ENCODE data around the gene PTPRN2. TPM values are rescaled to one million over a fixed set of nuclear protein-coding genes. Genes with fewer than 3 reads are reported as not detected.

Gene PTPRN2
- total RNA-seq, 2 donors from 2014 or later = 26.1 to 55.5 TPM

DNA sequence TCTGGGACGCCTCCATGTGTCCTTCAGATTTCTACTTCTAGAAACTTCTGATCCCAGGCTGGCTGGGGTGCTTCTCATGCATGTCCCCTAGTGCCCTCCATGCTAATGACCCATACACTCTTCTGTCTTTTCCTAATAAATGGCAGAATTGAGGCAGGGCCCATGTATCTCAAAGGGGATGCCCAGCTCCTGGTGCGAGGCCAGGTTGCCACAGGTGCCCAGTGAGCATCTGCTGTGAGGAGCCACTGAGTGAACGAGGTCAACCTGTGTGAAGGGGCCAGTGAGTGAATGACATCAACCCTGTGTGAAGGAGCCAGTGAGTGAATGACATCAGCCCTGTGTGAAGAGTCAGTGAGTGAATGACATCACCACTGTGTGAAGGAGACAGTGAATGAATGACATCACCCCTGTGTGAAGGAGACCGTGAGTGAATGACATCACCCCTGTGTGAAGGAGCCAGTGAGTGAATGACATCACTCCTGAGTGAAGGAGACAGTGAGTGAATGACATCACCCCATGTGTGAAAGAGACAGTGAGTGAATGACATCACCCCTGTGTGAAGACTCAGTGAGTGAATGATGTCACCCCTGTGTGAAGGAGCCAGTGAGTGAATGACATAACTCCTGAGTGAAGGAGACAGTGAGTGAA is 478.9 kb downstream of the PTPRN2 start:
- Histone ChIP-seq H3K27me3 (replicated peaks; ENCODE audit: insufficient read depth) (no peaks in the 10 kb centered on the region), H3K4me1 (replicated peaks) (no peaks in the 10 kb centered on the region), H3K27ac (no peak overlapping the region), H3K4me3 (no peak overlapping the region), H3K36me3 (no peaks in the 10 kb centered on the region), H3K9me3 (no peaks in the 10 kb centered on the region)
- TF ChIP-seq POLR2AphosphoS5 (IDR thresholded peaks at IDR 0.05) (no peak), POLR2A (IDR thresholded peaks at IDR 0.05) (no peak)
- intact Hi-C loops (cut with DNase I) = no loop called here
- DNase-seq (ENCODE audit: low spot score) = no peak
- WGBS = 92% methylated on average over 4 of the region's 4 CpGs

- WGBS = 69% methylated on average over 2 of the region's 2 CpGs
- Histone ChIP-seq H3K36me3 (no peaks in the 10 kb centered on the region), H3K27ac (no peak overlapping the region), H3K9me3 (no peaks in the 10 kb centered on the region), H3K27me3 (replicated peaks; ENCODE audit: insufficient read depth) (no peaks in the 10 kb centered on the region), H3K4me1 (replicated peaks) (no peaks in the 10 kb centered on the region), H3K4me3 (no peak overlapping the region)
- TF ChIP-seq, protein P1, sequence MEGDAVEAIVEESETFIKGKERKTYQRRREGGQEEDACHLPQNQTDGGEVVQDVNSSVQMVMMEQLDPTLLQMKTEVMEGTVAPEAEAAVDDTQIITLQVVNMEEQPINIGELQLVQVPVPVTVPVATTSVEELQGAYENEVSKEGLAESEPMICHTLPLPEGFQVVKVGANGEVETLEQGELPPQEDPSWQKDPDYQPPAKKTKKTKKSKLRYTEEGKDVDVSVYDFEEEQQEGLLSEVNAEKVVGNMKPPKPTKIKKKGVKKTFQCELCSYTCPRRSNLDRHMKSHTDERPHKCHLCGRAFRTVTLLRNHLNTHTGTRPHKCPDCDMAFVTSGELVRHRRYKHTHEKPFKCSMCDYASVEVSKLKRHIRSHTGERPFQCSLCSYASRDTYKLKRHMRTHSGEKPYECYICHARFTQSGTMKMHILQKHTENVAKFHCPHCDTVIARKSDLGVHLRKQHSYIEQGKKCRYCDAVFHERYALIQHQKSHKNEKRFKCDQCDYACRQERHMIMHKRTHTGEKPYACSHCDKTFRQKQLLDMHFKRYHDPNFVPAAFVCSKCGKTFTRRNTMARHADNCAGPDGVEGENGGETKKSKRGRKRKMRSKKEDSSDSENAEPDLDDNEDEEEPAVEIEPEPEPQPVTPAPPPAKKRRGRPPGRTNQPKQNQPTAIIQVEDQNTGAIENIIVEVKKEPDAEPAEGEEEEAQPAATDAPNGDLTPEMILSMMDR (IDR thresholded peaks at IDR 0.05) = no peak
- TF ChIP-seq POLR2AphosphoS5 (IDR thresholded peaks at IDR 0.05) (no peak), POLR2A (IDR thresholded peaks at IDR 0.05) (no peak)
- intact Hi-C loops (cut with DNase I) = no loop called here
- DNase-seq (ENCODE audit: low spot score) = no peak
These were observed 479.8 kb downstream of the PTPRN2 start for GRCh38 chr7:158107806-158108205.

DNA sequence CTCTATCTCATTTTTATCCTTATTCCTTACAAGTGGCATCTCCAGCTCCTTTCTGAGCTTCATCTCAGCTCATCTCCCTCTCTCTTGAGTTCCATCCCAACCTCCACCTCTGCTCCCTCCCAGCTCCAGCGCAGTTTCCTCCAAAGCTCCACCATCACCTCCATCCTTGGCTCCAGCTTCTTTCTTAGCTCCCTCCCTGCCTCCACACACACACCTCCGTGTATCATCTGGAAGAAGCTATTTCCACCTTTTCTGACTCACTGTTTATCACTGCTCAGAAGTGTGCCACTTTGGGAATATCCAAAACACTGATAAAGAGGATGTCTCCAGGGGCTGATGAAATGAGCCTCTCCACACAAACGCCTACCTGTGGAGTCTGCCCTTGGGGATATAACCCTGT is 481.4 kb downstream of the PTPRN2 start:
- TF ChIP-seq POLR2A (IDR thresholded peaks at IDR 0.05) = no peak
- TF ChIP-seq, protein P1 (IDR thresholded peaks at IDR 0.05) = no peak
- no peak for TF ChIP-seq POLR2AphosphoS5 (IDR thresholded peaks at IDR 0.05)
- no peaks in the 10 kb centered on the region for H3K36me3 ChIP-seq
- no peak overlapping the region for H3K27ac ChIP-seq
- H3K9me3 ChIP-seq = no peaks in the 10 kb centered on the region
- WGBS = 79% methylated on average over 3 of the region's 3 CpGs
- intact Hi-C loops (cut with DNase I) = no loop called here
- no peaks in the 10 kb centered on the region for H3K27me3 ChIP-seq (replicated peaks; ENCODE audit: insufficient read depth)
- no peaks in the 10 kb centered on the region for H3K4me1 ChIP-seq (replicated peaks)
- no peak for DNase-seq (ENCODE audit: low spot score)
- no peak overlapping the region for H3K4me3 ChIP-seq

- Histone ChIP-seq H3K4me1 (replicated peaks) (no peaks in the 10 kb centered on the region), H3K4me3 (no peak overlapping the region), H3K9me3 (no peaks in the 10 kb centered on the region), H3K36me3 (no peaks in the 10 kb centered on the region), H3K27me3 (replicated peaks; ENCODE audit: insufficient read depth) (no peaks in the 10 kb centered on the region), H3K27ac (no peak overlapping the region)
- no peak for TF ChIP-seq POLR2AphosphoS5 (IDR thresholded peaks at IDR 0.05)
- DNase-seq (ENCODE audit: low spot score) = no peak
- intact Hi-C loops (cut with DNase I) = no loop called here
- 91% methylated on average over 7 of the region's 7 CpGs for WGBS
These were observed 484.2 kb downstream of the PTPRN2 start for GRCh38 chr7:158103378-158103777.

DNA sequence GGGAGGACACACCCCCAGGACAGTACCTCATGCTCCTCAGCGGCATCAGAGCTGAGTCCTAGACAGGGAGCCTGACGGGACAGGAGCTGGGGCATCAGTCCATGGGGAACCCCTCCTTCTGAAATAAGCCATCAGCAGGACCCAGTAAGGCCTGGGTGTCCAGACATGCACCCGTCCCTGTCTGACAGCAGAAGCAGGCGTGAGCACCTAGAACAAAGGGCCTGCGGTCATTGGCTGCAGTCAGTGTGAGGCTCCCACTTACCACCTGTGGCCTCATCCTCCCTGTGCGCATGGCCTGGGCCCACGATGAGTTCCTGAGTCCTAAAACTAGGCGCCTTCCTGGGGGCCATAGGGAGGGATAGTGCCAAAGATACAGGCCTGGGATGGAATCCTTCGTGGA is 484.7 kb downstream of the PTPRN2 start:
- Histone ChIP-seq H3K27ac (no peak overlapping the region), H3K27me3 (replicated peaks; ENCODE audit: insufficient read depth) (no peaks in the 10 kb centered on the region), H3K9me3 (no peaks in the 10 kb centered on the region), H3K4me1 (replicated peaks) (no peaks in the 10 kb centered on the region), H3K36me3 (no peaks in the 10 kb centered on the region), H3K4me3 (no peak overlapping the region)
- intact Hi-C loops (cut with DNase I) = no loop called here
- TF ChIP-seq, protein P1 (IDR thresholded peaks at IDR 0.05) = no peak
- no peak for TF ChIP-seq POLR2AphosphoS5 (IDR thresholded peaks at IDR 0.05)
- TF ChIP-seq POLR2A (IDR thresholded peaks at IDR 0.05) = no peak
- WGBS = 92% methylated on average over 9 of the region's 9 CpGs
- no peak for DNase-seq (ENCODE audit: low spot score)

GRCh38 chr7:158101821-158102450 is 485.7 kb downstream of the PTPRN2 start:
- no peaks in the 10 kb centered on the region for H3K4me1 ChIP-seq (replicated peaks)
- H3K9me3 ChIP-seq = no peaks in the 10 kb centered on the region
- H3K36me3 ChIP-seq = no peaks in the 10 kb centered on the region
- DNase-seq (ENCODE audit: low spot score) = no peak
- 89% methylated on average over 12 of the region's 14 CpGs for WGBS
- no peaks in the 10 kb centered on the region for H3K27me3 ChIP-seq (replicated peaks; ENCODE audit: insufficient read depth)
- H3K4me3 ChIP-seq = no peak overlapping the region
- TF ChIP-seq, protein P1 (IDR thresholded peaks at IDR 0.05) = no peak
- TF ChIP-seq POLR2AphosphoS5 (IDR thresholded peaks at IDR 0.05) = no peak
- no peak for TF ChIP-seq POLR2A (IDR thresholded peaks at IDR 0.05)
- intact Hi-C loops (cut with DNase I) = no loop called here
- no peak overlapping the region for H3K27ac ChIP-seq
